ENCODE measurements around the gene UNC5A.

- TF ChIP-seq CTCF (conservative IDR thresholded peaks at IDR 0.05) (no peak), EZH2 (IDR thresholded peaks at IDR 0.05; ENCODE audit: low read depth) (no peak)
Measured at GRCh38 chr5:176793736-176794135, 16.6 kb upstream of the UNC5A start.

Data from PC-9 (cell line).